ENCODE measurements around the gene PDGFRB. TPM values are rescaled to one million over a fixed set of nuclear protein-coding genes. Genes with fewer than 3 reads are reported as not detected.

Gene PDGFRB
- total RNA-seq, 4 donors from 2014 or later: 126 to 366 (median 149) TPM

DNA sequence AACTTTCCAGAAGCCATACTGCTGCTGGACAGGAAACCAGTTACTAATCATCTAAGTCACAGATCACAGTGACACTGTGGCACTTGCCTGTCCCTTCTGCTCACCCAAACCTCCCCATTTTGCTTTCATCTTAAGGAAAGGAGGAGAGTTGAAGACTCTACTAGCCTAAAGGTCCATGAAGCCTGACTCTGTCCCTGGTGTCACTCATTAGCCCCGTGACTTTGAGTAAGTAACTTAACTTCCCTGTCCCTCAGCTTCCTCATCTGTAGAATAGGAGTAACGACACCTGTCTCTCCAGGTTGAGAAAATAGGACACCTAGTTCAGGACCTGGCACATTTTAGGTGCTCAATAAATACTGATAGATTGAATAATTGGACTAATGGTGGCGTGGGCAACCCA, 33.7 kb upstream of the PDGFRB start:
- DNase-seq (ENCODE audit: low spot score) (no peak), ATAC-seq (ENCODE audit: low FRiP score) (no peak)
- TF ChIP-seq, protein P1, sequence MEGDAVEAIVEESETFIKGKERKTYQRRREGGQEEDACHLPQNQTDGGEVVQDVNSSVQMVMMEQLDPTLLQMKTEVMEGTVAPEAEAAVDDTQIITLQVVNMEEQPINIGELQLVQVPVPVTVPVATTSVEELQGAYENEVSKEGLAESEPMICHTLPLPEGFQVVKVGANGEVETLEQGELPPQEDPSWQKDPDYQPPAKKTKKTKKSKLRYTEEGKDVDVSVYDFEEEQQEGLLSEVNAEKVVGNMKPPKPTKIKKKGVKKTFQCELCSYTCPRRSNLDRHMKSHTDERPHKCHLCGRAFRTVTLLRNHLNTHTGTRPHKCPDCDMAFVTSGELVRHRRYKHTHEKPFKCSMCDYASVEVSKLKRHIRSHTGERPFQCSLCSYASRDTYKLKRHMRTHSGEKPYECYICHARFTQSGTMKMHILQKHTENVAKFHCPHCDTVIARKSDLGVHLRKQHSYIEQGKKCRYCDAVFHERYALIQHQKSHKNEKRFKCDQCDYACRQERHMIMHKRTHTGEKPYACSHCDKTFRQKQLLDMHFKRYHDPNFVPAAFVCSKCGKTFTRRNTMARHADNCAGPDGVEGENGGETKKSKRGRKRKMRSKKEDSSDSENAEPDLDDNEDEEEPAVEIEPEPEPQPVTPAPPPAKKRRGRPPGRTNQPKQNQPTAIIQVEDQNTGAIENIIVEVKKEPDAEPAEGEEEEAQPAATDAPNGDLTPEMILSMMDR (IDR thresholded peaks at IDR 0.05): no peak

DNA sequence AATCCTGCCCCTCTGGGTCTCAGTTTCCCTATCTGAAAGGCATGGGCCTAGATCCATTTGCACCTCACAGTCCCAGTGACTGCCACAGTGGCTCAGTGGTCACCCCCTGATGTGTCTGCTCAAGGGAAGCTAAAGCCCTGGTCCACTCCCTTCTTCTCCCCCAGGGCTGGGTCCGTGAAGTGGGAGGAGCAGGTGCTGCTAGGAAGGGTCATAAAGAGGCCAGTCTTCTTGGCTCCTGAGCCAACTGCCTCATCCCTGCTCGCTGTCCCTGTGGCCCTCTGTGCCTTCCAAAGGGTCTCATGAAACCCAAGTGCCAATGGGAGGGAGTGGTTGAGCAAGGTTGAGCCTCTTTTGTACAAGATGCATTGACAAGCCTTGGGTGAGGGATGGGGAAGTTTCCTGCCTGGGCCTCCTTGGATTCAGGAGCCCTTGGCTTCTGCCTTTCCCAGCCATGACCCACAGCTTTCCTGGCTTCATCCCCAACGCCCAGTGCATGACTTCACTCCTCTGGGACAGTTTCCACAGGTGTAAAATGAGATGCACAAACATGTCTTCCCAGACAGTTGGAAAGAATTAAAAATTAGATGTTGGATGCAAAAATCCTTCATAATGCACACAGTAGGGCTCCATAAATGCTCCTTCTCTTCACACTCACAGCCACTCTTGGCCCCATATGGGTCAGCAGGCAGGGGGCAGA, 32.6 kb upstream of the PDGFRB start:
- TF ChIP-seq, protein P1 (IDR thresholded peaks at IDR 0.05): no peak
- ATAC-seq (ENCODE audit: low FRiP score) (no peak), DNase-seq (ENCODE audit: low spot score) (no peak)

DNA sequence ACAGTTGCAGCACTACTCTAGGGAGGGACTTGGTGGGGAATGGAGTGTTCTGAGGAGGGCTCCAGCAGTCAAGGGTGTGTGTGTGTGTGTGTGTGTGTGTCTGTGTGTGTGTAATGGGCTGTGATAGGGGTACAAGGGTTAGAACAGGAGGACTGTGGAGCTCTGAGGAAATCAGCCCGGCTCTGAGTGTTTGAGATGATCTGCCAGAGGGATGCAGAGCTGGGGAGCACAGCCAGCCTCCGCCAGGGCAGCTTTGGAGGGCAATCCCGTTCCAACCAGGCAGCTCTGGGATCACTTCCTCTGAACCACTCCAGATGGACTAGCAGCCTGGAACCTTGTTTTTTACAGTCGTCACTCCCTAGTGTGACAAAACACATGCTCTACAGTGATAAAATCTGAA, 31.3 kb upstream of the PDGFRB start:
- no peak for DNase-seq (ENCODE audit: low spot score)
- no peak for ATAC-seq (ENCODE audit: low FRiP score)
- TF ChIP-seq, protein P1 (IDR thresholded peaks at IDR 0.05): no peak

DNA sequence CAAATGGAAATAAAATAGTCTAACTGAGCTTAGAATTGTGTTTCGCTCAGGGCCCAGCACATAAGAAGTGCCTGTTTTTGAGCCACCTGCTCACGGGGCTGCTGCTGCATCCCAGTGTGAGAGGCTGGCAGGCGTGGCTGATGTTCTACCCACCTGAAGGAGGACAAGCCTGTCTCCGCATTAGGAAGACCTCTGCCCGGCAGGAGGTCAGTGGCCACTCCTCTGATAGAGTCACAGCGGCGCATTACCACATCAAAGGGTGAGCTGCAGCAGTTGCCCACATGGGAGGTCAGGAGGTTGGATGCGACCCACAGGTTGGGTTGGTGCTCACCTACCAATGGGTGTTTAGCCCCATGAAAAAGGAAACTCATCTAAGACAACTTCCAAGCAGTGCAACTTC, 30.5 kb upstream of the PDGFRB start:
- no peak for DNase-seq (ENCODE audit: low spot score)
- ATAC-seq (ENCODE audit: low FRiP score): no peak
- TF ChIP-seq, protein P1 (IDR thresholded peaks at IDR 0.05): no peak

DNA sequence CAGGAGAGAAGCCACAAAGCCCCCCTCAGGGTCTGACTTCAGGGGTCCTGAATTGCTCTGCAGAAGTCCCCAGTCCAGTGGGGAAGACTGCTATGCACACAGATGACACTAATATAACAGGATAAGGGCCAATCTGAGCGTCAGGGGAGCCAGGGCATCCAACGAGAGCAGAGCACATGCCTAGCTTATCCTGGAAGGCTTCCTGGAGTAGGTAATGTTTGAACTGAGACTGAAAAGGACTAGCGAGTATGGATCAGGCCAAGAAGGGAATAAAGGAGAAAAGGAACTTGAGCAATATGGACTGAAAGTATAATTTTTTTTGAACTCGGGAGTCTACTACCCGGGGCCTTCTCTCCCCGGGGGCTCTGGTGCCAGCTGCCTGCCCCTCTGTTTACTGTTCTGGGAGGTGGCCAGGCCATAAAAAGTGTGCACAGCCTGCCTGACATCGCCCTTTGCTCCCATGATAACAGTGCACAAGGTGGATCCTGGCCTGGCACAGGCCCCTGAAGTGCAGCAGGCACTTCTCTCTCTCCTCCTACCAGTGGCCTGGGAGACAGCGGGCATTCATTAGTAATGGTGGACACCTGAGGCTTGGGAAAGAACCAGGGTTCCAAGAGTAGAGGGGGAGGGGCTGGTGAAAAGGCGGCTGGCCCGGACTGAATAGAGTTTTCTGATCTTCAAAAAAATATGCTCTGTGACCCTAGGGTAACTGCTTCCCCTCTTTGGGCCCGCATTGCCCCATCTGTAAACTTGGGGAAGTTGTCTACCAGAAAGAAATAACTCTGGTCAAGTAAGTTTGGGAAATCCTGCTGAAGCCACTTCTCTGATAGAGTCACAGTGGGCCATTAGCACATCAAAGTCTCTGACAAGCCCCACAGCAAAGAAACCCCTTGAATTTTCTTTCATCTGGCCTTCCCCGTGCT, 29.6 kb upstream of the PDGFRB start:
- ATAC-seq (ENCODE audit: low FRiP score) (no peak), DNase-seq (ENCODE audit: low spot score) (no peak)
- TF ChIP-seq, protein P1 (IDR thresholded peaks at IDR 0.05): no peak

DNA sequence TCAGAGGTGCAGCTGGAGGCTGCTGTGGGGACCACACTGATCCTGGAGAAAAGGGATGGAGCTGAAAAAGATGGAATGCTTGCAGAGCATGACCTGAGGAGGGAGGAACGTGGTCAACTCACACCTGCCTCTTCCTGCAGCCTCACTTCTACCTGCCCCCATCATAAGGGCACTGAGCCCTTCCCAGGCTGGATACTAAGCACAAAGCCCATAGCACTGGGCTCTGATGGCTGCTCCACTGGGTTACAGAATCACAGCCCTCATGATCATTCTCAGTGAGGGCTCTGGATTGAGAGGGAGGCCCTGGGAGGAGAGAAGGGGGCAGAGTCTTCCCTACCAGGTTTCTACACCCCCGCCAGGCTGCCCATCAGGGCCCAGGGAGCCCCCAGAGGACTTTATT, 28.4 kb upstream of the PDGFRB start:
- TF ChIP-seq, protein P1 (IDR thresholded peaks at IDR 0.05): no peak
- DNase-seq (ENCODE audit: low spot score): no peak
- no peak for ATAC-seq (ENCODE audit: low FRiP score)
